ENCODE measurements around the gene CNTN1.

DNA sequence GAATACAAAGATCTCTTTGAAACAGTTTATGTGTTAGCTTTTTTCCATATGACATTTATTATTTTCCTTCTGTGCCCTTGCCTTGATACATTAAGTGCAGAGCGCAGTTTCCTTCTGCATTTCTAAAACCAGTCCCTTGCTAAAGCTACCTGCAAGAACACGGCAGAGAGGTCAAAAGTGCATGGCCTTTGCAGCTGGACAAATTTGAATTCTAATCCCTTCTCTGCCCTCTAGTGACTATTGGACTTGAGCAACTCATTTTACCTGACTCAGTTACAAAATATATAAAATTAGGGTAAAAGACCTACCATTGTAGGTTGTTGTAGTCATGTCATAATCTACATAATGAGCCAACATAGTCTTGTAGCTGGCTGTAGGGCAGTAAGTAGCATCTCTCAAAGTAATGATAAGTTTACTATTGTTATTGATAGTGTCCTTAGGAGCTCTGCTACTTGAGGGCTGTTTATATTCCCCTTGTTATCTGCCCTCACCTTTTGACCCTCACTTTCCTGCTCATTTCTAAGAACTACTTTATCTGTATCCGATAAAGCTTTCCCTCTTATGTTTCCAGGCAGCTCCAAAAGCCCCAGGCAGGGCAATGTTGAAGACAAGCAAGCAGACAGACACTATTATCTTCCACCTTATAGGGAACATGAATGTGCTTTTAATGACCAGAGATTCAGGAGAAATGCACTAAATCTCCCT lies 375.9 kb downstream of the CNTN1 start:
- TF ChIP-seq, protein P1, sequence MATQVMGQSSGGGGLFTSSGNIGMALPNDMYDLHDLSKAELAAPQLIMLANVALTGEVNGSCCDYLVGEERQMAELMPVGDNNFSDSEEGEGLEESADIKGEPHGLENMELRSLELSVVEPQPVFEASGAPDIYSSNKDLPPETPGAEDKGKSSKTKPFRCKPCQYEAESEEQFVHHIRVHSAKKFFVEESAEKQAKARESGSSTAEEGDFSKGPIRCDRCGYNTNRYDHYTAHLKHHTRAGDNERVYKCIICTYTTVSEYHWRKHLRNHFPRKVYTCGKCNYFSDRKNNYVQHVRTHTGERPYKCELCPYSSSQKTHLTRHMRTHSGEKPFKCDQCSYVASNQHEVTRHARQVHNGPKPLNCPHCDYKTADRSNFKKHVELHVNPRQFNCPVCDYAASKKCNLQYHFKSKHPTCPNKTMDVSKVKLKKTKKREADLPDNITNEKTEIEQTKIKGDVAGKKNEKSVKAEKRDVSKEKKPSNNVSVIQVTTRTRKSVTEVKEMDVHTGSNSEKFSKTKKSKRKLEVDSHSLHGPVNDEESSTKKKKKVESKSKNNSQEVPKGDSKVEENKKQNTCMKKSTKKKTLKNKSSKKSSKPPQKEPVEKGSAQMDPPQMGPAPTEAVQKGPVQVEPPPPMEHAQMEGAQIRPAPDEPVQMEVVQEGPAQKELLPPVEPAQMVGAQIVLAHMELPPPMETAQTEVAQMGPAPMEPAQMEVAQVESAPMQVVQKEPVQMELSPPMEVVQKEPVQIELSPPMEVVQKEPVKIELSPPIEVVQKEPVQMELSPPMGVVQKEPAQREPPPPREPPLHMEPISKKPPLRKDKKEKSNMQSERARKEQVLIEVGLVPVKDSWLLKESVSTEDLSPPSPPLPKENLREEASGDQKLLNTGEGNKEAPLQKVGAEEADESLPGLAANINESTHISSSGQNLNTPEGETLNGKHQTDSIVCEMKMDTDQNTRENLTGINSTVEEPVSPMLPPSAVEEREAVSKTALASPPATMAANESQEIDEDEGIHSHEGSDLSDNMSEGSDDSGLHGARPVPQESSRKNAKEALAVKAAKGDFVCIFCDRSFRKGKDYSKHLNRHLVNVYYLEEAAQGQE (IDR thresholded peaks at IDR 0.05; ENCODE audit: insufficient read depth in 1 of 2, low read depth in 2 of 2, low read length in 2 of 2) = no peak
- TF ChIP-seq POLR2AphosphoS5 (IDR thresholded peaks at IDR 0.05; ENCODE audit: low read depth, low read length) = no peak

All from PFSK-1 (cell line).